Gastroesophageal sphincter (tissue), 3 donors: ENCODE data around the gene GRPEL1.

Experiments
- POLR2A ChIP-seq, 2 donors: fragments of 450-650 bp; IDR thresholded peaks; one replicate each; pipeline ENCODE4 v1.6.1; 2017; ENCODE audit warnings: antibody characterized with exemption in 2 of 2, mild to moderate bottlenecking in 2 of 2, moderate library complexity in 1 of 2
- TF ChIP-seq, protein P1 (sequence below), 4 experiments: fragments of 200-600 bp in 2 of 4; fragments of 450-650 bp in 2 of 4; sonication (generic) in 1 of 4; IDR thresholded peaks; one replicate each; pipeline ENCODE4 v1.5.1; 2017 to 2019; ENCODE audit warnings: antibody characterized with exemption in 4 of 4, mild to moderate bottlenecking in 2 of 4, moderate library complexity in 2 of 4

GRCh38 chr4:7103607-7104365 is 35.9 kb upstream of the GRPEL1 start:
- TF ChIP-seq, protein P1, sequence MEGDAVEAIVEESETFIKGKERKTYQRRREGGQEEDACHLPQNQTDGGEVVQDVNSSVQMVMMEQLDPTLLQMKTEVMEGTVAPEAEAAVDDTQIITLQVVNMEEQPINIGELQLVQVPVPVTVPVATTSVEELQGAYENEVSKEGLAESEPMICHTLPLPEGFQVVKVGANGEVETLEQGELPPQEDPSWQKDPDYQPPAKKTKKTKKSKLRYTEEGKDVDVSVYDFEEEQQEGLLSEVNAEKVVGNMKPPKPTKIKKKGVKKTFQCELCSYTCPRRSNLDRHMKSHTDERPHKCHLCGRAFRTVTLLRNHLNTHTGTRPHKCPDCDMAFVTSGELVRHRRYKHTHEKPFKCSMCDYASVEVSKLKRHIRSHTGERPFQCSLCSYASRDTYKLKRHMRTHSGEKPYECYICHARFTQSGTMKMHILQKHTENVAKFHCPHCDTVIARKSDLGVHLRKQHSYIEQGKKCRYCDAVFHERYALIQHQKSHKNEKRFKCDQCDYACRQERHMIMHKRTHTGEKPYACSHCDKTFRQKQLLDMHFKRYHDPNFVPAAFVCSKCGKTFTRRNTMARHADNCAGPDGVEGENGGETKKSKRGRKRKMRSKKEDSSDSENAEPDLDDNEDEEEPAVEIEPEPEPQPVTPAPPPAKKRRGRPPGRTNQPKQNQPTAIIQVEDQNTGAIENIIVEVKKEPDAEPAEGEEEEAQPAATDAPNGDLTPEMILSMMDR (IDR thresholded peaks at IDR 0.05) = no peak
- no peak for TF ChIP-seq POLR2A (IDR thresholded peaks at IDR 0.05)
